Measurements from ENCODE around the gene DBN1.
A peak's percentile ranks its signal among the peaks of the same experiment; 100 is the strongest.

The DBN1 gene

DNA sequence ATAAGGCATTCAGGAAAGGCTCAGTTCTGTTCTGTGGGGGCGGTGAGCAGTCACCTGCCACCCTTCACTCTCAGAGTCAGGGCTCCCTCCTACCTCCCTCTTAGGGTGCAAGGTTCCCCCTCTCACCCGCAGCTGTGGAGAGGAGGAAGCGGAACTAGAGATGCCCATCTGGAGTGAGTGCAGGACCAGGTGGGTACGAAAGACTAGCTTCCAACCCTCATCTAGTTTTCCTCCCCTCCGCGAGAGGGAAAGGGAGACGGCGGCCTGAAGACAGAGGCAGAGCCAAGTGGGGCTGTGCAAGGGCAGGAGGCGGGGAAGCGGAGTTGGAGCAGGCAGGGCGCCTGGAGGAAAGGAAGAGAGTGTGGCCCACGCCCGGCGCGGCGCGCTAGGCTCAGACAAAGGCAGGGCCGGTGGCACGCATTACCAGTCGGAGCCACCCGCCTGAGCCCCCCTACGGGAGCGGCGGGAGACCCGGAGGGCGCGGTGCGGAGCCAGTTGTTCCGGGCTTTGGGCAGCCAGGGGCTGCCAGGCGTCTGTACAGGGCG, 19.5 kb downstream of the DBN1 start:
- 14% methylated on average over 27 of the region's 31 CpGs for WGBS
- Histone ChIP-seq H3K9ac (ENCODE audit: low read length) (peak overlapping the region; percentile 74), H4K91ac (ENCODE audit: low read length) (no peak overlapping the region), H3K27ac (ENCODE audit: low read length, poor library complexity, severe bottlenecking) (no peak overlapping the region), H3K14ac (ENCODE audit: low read length in 2 of 2) (peak overlapping the region in 1 of 2 experiments; percentile 69), H4K8ac (ENCODE audit: low read length) (no peak overlapping the region), H3K4ac (ENCODE audit: low read depth in 1 of 2, low read length in 2 of 2) (no peak overlapping the region), H2AK5ac (ENCODE audit: low read length, severe bottlenecking) (peak overlapping the region; percentile 8), H3K23ac (ENCODE audit: low read length in 2 of 2) (no peak overlapping the region), H2BK120ac (ENCODE audit: low read depth, low read length) (no peak overlapping the region), H3K79me1 (replicated peaks; ENCODE audit: low read length, poor library complexity, severe bottlenecking) (peaks cover 20% of the 10 kb centered on the region), H3K9me3 (ENCODE audit: control insufficient read depth, low read length) (no peaks in the 10 kb centered on the region), H3K36me3 (ENCODE audit: control insufficient read depth in 1 of 2, insufficient read depth in 2 of 2, low read depth in 1 of 2, low read length in 2 of 2) (peaks cover 24 to 52% of the 10 kb centered on the region in 2 experiments), H2BK15ac (ENCODE audit: low read depth, poor library complexity, severe bottlenecking) (no peak overlapping the region), H3K4me3 (ENCODE audit: insufficient read depth in 1 of 2, low read depth in 1 of 2, low read length in 2 of 2) (peak overlapping the region; percentile 7 to 69), H3K4me2 (ENCODE audit: low read length, poor library complexity, severe bottlenecking) (peak overlapping the region; percentile 72), H3K4me1 (ENCODE audit: control insufficient read depth, insufficient read depth, low read depth, low read length) (peaks cover 40% of the 10 kb centered on the region), H2BK12ac (ENCODE audit: low read length in 2 of 2) (no peak overlapping the region), H2AFZ (ENCODE audit: low read depth, low read length) (no peak overlapping the region), H2BK5ac (ENCODE audit: low read depth, low read length, poor library complexity, severe bottlenecking) (no peak overlapping the region), H3K18ac (ENCODE audit: low read depth in 1 of 2, low read length in 2 of 2) (peak overlapping the region in 1 of 2 experiments; percentile 31), H3K27me3 (ENCODE audit: control insufficient read depth in 1 of 2, insufficient read depth in 1 of 2, low read length in 2 of 2) (no peaks in the 10 kb centered on the region)
- no peak for DNase-seq

DNA sequence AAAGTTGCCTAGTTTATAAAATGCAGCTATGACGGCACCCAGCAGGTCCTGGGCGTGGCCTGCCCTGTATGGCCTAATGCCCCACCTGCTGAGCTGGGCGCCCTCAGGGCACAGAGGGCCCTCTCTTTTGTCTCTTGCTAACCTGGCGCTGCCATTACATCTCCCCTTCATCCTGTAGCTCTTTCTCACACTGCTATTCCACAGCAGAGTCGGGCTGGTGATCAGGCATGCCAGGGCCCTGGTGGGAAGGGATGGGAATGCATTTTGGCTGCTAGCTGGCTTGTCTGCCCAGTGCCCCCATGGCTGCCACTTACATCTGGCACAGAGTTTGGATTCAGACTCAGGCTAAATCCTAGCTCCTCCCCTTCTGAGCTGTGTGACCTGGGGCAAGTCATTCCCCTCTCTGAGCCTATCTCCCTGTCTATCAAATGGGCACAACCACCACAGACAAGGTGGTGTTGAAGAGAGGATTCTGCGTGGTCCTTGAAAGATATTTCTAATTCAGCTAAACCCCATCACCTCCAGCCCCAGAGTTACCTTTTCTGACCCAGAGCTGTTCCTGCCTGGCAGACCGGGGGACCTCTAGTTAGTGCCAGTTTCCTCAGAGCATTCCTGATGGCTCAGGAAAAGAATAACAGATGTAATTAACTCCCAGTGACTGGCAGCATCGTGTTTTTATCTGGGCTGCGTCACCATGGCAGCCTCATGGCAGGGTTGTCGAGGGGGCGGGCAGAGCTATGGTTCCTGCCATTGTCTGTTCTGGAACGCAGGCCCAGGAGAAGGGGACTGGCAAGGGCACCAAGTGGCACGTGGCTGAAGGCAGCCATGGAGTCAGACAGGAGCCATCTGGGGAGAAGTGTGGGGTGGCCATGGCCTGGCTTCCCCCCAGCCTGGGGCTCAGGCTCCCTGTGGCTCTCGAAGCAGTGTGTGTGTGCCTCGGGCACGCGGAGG, 20.5 kb downstream of the DBN1 start:
- Histone ChIP-seq H3K27me3 (ENCODE audit: control insufficient read depth in 1 of 2, insufficient read depth in 1 of 2, low read length in 2 of 2) (no peaks in the 10 kb centered on the region), H3K23ac (ENCODE audit: low read length in 2 of 2) (no peak overlapping the region), H3K36me3 (ENCODE audit: control insufficient read depth in 1 of 2, insufficient read depth in 2 of 2, low read depth in 1 of 2, low read length in 2 of 2) (peaks cover 14 to 42% of the 10 kb centered on the region in 2 experiments), H3K4me1 (ENCODE audit: control insufficient read depth, insufficient read depth, low read depth, low read length) (peaks cover 40% of the 10 kb centered on the region), H2BK15ac (ENCODE audit: low read depth, poor library complexity, severe bottlenecking) (no peak overlapping the region), H2AFZ (ENCODE audit: low read depth, low read length) (no peak overlapping the region), H3K79me1 (replicated peaks; ENCODE audit: low read length, poor library complexity, severe bottlenecking) (peaks cover 16% of the 10 kb centered on the region), H2BK12ac (ENCODE audit: low read length in 2 of 2) (no peak overlapping the region), H3K4ac (ENCODE audit: low read depth in 1 of 2, low read length in 2 of 2) (no peak overlapping the region), H3K4me2 (ENCODE audit: low read length, poor library complexity, severe bottlenecking) (no peak overlapping the region), H2AK5ac (ENCODE audit: low read length, severe bottlenecking) (no peak overlapping the region), H2BK5ac (ENCODE audit: low read depth, low read length, poor library complexity, severe bottlenecking) (no peak overlapping the region), H3K18ac (ENCODE audit: low read depth in 1 of 2, low read length in 2 of 2) (no peak overlapping the region), H3K14ac (ENCODE audit: low read length in 2 of 2) (no peak overlapping the region), H3K9me3 (ENCODE audit: control insufficient read depth, low read length) (no peaks in the 10 kb centered on the region), H3K4me3 (ENCODE audit: insufficient read depth in 1 of 2, low read depth in 1 of 2, low read length in 2 of 2) (no peak overlapping the region), H3K9ac (ENCODE audit: low read length) (no peak overlapping the region), H2BK120ac (ENCODE audit: low read depth, low read length) (no peak overlapping the region), H4K91ac (ENCODE audit: low read length) (no peak overlapping the region), H4K8ac (ENCODE audit: low read length) (no peak overlapping the region), H3K27ac (ENCODE audit: low read length, poor library complexity, severe bottlenecking) (no peak overlapping the region)
- 89% methylated on average over 16 of the region's 17 CpGs for WGBS
- peak; percentile 12 for DNase-seq

DNA sequence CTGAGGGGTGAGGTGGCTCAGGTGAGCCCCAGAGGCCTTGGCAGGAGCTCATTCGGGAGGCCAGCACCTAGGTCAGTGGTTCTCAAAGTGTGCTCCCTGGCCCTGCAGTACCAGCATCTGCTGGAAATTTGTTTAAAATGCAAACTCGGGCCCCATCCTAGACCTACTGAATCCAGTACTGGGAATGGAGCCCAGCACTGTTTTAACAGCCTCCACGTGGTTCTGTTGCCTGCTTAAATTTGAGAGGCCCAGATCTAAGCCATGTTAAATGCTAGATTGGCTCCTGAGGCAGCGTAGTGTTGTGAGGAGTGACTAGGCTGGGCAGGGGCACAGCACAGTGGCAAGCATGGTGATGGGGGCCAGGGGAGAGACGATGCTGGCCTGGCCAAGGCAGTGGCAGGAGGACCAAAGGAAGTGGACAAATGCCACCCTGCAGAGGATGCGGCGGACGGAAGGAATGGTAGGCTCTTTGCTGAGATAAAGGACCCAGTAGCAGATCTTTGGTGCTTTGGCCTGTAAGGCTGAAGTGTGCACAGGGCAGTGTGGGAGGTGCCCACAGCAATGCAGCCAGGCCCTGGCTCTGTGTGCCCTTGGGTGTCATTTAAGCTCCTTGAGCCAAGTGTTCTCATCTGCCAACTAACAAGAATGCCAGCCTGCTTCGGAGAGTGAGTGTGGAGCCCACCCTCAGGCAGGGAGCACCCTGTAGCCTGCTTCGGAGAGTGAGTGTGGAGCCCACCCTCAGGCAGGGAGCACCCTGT, 22.6 kb downstream of the DBN1 start:
- no peak overlapping the region for H3K14ac ChIP-seq (ENCODE audit: low read length in 2 of 2)
- no peak overlapping the region for H3K27ac ChIP-seq (ENCODE audit: low read length, poor library complexity, severe bottlenecking)
- no peak overlapping the region for H4K8ac ChIP-seq (ENCODE audit: low read length)
- H3K4me3 ChIP-seq (ENCODE audit: insufficient read depth in 1 of 2, low read depth in 1 of 2, low read length in 2 of 2): no peak overlapping the region
- no peak for DNase-seq
- no peak overlapping the region for H2AK5ac ChIP-seq (ENCODE audit: low read length, severe bottlenecking)
- no peak overlapping the region for H2BK15ac ChIP-seq (ENCODE audit: low read depth, poor library complexity, severe bottlenecking)
- H2BK120ac ChIP-seq (ENCODE audit: low read depth, low read length): no peak overlapping the region
- H2AFZ ChIP-seq (ENCODE audit: low read depth, low read length): no peak overlapping the region
- H3K4me2 ChIP-seq (ENCODE audit: low read length, poor library complexity, severe bottlenecking): no peak overlapping the region
- H3K4me1 ChIP-seq (ENCODE audit: control insufficient read depth, insufficient read depth, low read depth, low read length): peaks cover 43% of the 10 kb centered on the region
- H3K9me3 ChIP-seq (ENCODE audit: control insufficient read depth, low read length): no peaks in the 10 kb centered on the region
- H3K27me3 ChIP-seq (ENCODE audit: control insufficient read depth in 1 of 2, insufficient read depth in 1 of 2, low read length in 2 of 2): no peaks in the 10 kb centered on the region
- no peak overlapping the region for H4K91ac ChIP-seq (ENCODE audit: low read length)
- H3K18ac ChIP-seq (ENCODE audit: low read depth in 1 of 2, low read length in 2 of 2): no peak overlapping the region
- H2BK12ac ChIP-seq (ENCODE audit: low read length in 2 of 2): peak overlapping the region in 1 of 2 experiments; percentile 34
- H3K36me3 ChIP-seq (ENCODE audit: control insufficient read depth in 1 of 2, insufficient read depth in 2 of 2, low read depth in 1 of 2, low read length in 2 of 2): peaks cover 0 to 24% of the 10 kb centered on the region in 2 experiments
- peaks cover 15% of the 10 kb centered on the region for H3K79me1 ChIP-seq (replicated peaks; ENCODE audit: low read length, poor library complexity, severe bottlenecking)
- no peak overlapping the region for H2BK5ac ChIP-seq (ENCODE audit: low read depth, low read length, poor library complexity, severe bottlenecking)
- no peak overlapping the region for H3K9ac ChIP-seq (ENCODE audit: low read length)
- WGBS: 94% methylated on average over 10 of the region's 10 CpGs
- H3K23ac ChIP-seq (ENCODE audit: low read length in 2 of 2): no peak overlapping the region
- H3K4ac ChIP-seq (ENCODE audit: low read depth in 1 of 2, low read length in 2 of 2): no peak overlapping the region

Data from mesenchymal stem cell (in vitro differentiated cells and primary cell).